Measurements from ENCODE around the gene MYH6. TPM values are rescaled to one million over a fixed set of nuclear protein-coding genes. Genes with fewer than 3 reads are reported as not detected.

MYH6 gene
- total RNA-seq, 1 donor from 2014 or later, result 0.62 TPM

- no peak overlapping the region for H3K4me3 ChIP-seq
- H3K27me3 ChIP-seq (ENCODE audit: low read depth), result no peaks in the 10 kb centered on the region
- TF ChIP-seq CTCF (IDR thresholded peaks at IDR 0.05), result no peak
- H3K4me1 ChIP-seq, result no peaks in the 10 kb centered on the region
- H3K9me3 ChIP-seq, result no peaks in the 10 kb centered on the region
- intact Hi-C loops (cut with DNase I), result no loop called here
- H3K27ac ChIP-seq, result no peak overlapping the region
- DNase-seq (no peak), ATAC-seq (no peak)
- no peaks in the 10 kb centered on the region for H3K36me3 ChIP-seq
Observed at GRCh38 chr14:23443411-23443812, 35.3 kb upstream of the MYH6 start.

GRCh38 chr14:23442721-23443356, 34.8 kb upstream of the MYH6 start:
- H3K27ac ChIP-seq, result no peak overlapping the region
- no peaks in the 10 kb centered on the region for H3K4me1 ChIP-seq
- no peaks in the 10 kb centered on the region for H3K27me3 ChIP-seq (ENCODE audit: low read depth)
- intact Hi-C loops (cut with DNase I), result no loop called here
- DNase-seq, result no peak
- H3K9me3 ChIP-seq, result no peaks in the 10 kb centered on the region
- H3K4me3 ChIP-seq, result no peak overlapping the region
- H3K36me3 ChIP-seq, result no peaks in the 10 kb centered on the region
- no peak for ATAC-seq
- no peak for TF ChIP-seq CTCF (IDR thresholded peaks at IDR 0.05)

GRCh38 chr14:23441076-23441475, 33.0 kb upstream of the MYH6 start:
- no peak for ATAC-seq
- no peak overlapping the region for H3K4me3 ChIP-seq
- TF ChIP-seq CTCF (IDR thresholded peaks at IDR 0.05), result no peak
- no peaks in the 10 kb centered on the region for H3K4me1 ChIP-seq
- no peak for DNase-seq
- no peak overlapping the region for H3K27ac ChIP-seq
- intact Hi-C loops (cut with DNase I), result no loop called here
- no peaks in the 10 kb centered on the region for H3K27me3 ChIP-seq (ENCODE audit: low read depth)
- H3K36me3 ChIP-seq, result no peaks in the 10 kb centered on the region
- no peaks in the 10 kb centered on the region for H3K9me3 ChIP-seq

GRCh38 chr14:23439107-23439835, 31.2 kb upstream of the MYH6 start:
- Histone ChIP-seq H3K27ac (no peak overlapping the region), H3K27me3 (ENCODE audit: low read depth) (no peaks in the 10 kb centered on the region), H3K36me3 (no peaks in the 10 kb centered on the region), H3K4me3 (no peak overlapping the region), H3K9me3 (no peaks in the 10 kb centered on the region), H3K4me1 (no peaks in the 10 kb centered on the region)
- ATAC-seq (no peak), DNase-seq (no peak)
- intact Hi-C loops (cut with DNase I), result no loop called here
- TF ChIP-seq CTCF (IDR thresholded peaks at IDR 0.05), result no peak

GRCh38 chr14:23438101-23438971, 30.3 kb upstream of the MYH6 start:
- Histone ChIP-seq H3K27me3 (ENCODE audit: low read depth) (no peaks in the 10 kb centered on the region), H3K4me1 (no peaks in the 10 kb centered on the region), H3K36me3 (no peaks in the 10 kb centered on the region), H3K27ac (no peak overlapping the region), H3K9me3 (no peaks in the 10 kb centered on the region), H3K4me3 (no peak overlapping the region)
- intact Hi-C loops (cut with DNase I), result no loop called here
- no peak for TF ChIP-seq CTCF (IDR thresholded peaks at IDR 0.05)
- ATAC-seq (no peak), DNase-seq (no peak)

Data from lower lobe of right lung (tissue), 2 donors.